Activated CD8-positive, alpha-beta memory T cell treated with anti-CD3 and anti-CD28 coated beads for 1 hour (primary cell): ENCODE measurements around the gene FOXK1.

Experiments
- DNase-seq, 2 donors: peaks; one replicate each; pipeline ENCODE4 v3.0.0-alpha.2; 2020; ENCODE audit warnings: low read depth in 1 of 2; ENCODE audit errors: extremely low read depth in 1 of 2

Gene FOXK1

DNA sequence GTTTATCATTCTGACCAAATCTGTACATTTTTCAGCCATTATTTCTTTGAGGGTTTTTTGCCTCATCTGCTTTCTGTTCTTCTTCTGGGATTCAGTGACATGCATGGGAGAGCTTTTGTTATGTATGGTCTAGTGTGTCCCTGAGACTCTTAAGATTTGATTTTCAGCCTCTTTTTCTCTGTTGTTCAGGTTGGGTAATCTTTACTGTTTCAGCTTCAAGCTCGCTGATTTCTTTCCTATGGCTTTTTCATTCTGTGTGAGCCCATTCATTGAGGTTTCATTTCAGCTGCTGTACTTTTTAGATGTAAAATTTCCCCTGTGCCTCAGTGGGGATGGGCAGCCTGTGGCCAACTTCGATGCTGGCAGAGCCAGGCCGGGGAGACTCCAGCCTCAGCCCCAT is 38.1 kb downstream of the FOXK1 start:
- no peak for DNase-seq

DNA sequence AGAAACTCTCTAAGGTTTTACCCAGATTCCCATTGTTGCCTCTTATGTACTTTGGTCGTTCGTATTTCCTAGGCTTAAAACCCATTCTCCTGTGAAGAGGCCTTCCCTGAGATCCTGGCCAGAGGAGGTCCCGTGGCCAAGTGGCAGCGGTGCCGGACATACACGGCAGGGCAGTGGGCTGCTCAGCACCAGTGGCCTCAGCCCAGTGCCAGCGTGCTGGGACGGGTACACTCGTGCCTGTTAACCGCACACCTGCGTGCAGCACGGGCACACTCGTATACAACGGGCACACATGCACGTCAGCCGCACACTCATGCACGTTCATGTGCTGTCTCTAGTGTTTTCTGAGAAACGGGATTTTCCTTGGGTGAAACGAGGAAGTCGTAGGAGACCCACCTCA is 40.2 kb downstream of the FOXK1 start:
- no peak for DNase-seq

- no peak for DNase-seq
Observed at GRCh38 chr7:4722960-4723630, 41.0 kb downstream of the FOXK1 start.

GRCh38 chr7:4724648-4725013 is 42.5 kb downstream of the FOXK1 start:
- no peak for DNase-seq

DNA sequence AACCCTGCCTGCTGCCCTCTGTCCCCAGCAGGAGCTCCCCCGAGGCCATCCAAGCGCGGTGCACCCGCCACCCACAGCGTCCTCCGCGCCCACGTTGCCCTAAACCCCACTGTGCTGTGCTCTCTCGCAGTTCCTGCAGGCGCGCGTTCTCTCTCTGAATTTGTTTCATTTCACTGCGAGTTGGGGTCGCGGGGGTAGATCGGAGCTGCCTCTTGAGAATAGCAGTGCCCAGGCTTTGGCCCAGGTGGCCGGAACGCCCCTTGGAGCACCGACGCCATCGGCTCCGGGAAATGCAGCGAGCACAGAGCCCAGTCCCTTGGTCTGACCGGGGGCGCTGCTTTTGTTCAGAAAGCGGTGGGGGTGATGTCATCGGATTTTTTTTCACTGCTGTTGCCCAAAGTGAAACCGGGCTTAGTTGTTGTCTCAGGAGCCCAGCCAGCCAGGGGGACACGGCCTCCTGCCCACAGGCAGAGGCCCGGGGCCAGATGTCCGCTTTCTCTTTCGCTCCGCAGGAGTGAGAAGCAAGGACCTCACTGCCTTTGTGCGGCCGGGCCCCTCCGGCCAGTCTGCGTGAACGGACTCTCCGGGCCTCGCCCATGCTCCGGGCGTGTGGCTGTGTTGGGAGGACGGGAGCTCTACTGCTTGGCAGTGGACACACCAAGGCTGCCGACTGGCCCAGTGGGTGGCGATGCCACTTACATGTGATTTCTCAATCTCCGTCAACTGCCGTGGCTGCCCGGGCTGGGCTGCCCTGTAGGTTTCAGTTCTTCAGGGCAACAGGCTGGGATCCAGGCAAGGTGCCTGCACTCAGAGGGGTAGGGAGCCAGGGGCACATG is 43.1 kb downstream of the FOXK1 start:
- DNase-seq, result peak in 1 of 2 donors; percentile 22

GRCh38 chr7:4725850-4726450 is 43.9 kb downstream of the FOXK1 start:
- DNase-seq, result no peak

- no peak for DNase-seq
Observed at GRCh38 chr7:4726566-4726965, 44.5 kb downstream of the FOXK1 start.

DNA sequence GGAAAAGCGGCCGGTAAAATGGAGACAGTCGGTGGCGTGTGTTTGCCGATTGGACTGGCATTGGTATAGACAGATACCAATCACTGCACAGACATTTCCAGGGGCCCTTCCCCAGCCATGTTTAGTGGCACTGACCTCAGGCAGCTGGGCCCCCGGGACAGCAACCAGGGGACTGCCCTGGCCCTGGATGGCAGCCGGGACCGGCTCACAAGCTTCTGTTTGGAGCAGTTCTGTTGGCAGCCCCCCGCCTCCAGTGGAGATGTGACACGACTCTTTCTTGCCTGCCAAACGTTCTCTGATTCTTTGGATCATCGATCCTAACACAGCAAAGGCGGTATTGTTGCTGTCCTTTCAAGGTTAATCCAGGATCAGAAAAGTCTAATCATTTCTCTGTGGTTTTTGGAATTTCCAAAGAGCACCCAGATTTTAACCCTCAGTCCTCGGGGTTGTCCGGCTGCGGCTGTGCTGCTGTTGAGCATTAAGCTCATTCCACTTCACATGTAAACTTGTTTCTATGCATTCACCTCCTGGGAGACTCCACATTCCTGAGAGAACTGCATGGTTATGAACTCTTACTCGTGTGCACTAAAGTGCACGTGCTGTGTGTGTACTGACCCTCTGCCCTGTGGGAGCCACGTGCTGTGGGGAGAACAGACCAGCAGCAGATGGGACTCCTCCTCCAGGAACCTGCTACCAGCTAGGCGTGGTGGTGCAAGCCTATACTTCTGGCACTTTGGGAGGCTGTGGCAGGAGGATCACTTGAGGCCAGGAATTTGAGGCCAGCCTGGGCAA is 46.0 kb downstream of the FOXK1 start:
- DNase-seq, result no peak

DNA sequence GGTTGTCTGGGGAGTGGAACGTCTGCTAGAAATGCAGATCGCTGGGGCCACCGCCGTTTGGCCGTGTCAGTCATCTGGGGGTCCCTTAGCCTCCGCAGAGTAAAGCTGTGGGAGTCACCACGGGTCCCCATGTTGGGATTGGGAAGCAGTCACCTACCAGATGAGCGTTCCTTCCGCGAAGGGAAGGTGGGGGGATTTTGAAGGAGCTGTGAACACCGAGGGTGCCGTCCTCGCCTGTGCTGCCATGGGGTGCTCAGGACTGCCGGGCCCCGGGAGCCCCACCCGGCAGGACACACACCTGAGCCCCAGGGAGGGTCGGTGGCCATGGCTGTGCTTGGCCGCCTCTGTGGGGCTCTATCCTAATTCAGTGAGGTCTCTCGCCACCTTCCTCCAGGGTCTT is 47.2 kb downstream of the FOXK1 start:
- DNase-seq, result no peak

DNA sequence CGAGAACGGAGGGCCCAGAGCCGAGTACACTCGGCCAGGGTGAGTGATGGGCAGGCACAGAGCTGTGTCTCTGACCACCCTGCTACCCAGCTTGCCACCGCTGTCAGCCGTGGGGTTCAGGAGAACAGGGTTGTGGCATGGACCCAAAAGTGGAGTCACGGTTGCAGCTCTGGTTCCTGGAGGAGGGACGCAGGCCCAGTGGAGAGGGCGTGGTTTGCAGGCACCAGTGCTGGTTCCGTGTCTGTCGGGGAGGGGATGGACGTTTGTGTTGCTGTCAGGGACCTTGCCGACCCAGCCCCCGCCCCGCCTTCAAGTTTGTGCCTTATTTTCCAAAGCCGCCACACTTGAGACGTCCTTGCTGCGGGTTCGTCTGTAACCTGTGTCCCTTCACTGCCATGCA is 48.2 kb downstream of the FOXK1 start:
- DNase-seq, result no peak

- no peak for DNase-seq
Observed at GRCh38 chr7:4730971-4731370, 48.9 kb downstream of the FOXK1 start.

DNA sequence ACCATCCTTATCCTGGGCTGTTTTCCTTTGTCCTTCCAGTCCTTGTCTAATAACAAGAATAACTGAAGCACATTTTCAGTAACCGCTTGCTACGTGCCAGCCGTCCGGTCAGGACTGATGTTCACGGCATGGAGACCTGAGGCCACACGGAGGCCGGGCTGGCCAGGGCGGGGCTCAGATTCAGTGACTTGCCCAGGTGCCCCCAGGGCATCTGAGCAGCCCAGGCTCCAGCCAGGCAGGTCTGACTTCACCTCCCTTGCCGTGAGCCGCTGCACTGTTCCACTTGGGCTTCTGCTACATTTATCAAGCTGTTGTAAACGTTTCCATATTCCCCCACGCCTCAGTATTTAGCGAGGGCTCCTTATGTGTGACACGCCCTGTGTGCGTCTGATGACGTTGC is 49.7 kb downstream of the FOXK1 start:
- DNase-seq, result no peak

DNA sequence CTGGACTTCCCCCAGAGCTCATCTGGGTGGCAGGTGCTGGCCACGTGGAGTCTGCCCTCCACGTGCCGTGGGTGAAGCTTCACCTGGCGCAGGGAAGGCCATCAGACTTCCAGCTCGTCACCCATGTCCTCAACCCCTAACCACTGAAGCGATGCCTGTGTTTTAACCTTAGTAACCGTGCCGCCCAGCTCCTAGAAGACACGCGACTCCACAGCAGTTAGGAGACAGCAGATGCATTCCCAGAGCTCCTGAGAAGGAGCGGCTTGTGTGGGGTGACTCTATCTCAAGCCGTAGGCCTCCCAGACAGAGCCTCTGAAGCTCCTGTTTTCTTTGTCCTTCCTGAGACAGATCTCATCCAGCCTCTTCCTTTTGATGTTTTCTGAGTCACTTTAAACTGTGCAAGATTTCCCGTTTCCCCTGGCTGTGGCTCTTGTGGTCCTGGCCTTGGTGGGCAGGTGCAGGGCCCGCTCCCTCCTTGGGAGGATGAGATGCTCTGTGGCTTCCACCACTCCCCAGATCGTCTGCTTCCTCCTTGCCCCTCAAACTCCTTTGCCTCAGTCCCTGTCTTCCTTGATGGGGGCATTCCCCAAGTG is 51.9 kb downstream of the FOXK1 start:
- no peak for DNase-seq

DNA sequence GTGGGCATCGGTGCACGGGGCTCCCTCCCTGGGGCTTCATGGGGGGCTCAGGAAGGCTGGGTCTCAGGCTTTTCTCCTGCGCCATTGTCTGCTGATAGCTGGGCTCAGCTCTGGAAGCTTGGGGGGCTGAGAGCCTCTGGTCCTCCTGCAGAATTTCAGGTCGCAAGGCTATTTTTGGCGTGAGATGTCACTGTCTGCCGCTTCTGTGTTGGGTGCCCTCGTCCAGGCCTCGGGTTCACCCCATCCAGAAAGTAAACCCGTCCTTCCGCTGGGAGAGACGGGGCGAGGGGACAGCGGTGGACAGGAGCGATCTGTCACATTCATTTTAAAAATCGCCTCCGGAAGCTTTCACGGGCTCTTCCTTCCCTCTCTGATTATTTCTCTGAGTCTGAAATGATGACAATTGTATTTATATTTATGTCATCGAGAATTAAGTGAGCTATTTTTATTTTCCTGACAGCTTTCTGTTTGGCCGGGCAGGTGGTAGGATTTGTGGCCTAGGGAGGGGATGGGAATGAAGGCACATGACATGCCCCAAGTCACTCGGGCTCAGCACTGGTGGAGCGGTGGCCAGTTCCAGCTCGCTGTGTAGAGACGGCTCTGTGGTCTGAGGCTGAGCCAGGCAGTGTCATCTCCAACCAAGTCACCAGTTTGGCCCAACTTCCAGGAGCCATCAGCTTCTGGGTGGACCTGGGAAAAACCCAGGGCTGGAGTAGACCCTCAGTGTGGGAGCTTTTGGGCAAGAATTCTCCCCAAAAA is 52.7 kb downstream of the FOXK1 start:
- DNase-seq, result no peak

DNA sequence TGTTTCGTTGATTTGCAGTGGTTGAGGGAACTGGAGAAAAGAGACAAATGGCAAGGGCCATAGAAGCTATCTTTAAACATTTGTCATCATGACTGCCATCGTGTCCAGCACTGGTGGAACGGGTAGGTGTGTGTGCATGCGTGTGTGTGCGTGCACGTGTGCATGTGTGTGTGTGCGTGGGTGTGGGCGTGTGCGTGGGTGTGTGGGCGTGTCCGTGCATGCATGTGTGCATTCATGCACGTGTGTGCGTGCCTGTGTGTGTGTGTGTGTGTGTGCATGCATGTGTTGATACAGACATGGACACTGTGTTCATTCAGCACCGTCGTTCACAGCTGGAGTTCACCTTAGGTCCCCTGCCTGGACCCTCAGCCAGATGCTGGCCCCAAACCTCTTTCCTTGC is 55.2 kb downstream of the FOXK1 start:
- DNase-seq, result no peak

DNA sequence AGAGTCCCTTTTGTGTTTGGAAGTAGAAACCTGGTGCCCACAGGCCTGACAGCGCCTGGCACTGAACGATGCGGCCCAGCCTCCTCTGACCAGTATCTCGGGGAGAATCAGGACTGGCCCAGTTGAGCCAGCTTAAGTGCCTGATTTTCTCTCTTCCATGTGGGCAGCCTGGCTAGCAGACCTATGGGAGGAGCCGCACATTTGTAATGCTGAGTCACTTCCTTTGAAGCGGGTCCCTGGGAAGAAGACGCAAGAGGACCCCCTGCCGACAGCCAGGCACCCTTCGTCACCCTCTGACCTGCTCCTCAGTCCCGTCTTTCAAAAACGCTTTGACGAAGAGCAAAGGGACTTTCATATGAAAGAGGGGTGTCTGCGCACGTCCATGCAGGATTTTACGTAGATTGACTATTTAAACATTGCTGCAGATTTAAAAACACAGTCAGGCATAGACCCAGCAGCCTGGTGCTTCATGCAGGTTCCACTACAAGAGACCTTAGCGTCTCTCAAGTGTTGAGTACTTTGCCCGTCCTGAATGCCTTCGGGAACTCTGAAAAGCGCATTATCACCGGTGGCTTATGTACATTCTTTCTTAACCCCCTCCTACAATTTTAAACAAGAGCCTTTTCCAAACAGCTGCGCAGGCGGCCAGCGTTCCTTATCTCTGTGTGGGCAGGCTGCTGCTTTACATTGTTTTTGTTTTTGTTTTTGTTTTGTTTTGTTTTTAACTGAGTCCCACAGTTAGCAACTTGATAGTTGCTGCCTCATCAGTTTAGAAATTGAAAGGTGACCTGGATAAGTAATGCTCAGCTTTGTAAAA is 56.8 kb downstream of the FOXK1 start:
- DNase-seq, result no peak

DNA sequence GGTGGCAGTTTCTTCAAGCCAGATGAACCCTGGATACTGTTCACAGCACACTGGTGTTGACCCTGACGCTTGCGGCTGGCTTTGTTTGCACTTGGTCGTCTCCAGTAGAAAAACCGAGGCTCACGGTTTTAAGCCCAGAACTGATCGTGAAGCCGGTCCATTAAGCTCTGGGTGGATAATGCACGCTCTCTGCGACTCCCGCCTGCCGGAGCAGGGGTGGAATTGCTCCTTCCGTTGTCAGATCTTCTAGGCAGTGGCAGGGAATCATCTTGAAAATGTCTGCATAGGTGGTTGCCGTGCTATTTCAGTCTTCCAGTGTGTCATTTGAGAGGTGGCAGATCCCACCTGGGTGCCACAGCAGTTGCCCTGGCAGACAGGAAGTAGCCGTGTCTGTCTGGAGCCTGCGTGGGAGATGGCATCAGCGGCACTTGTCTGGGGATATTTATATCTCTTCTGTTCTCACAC is 57.5 kb downstream of the FOXK1 start:
- DNase-seq, result no peak

GRCh38 chr7:4740796-4741195 is 58.7 kb downstream of the FOXK1 start:
- DNase-seq, result no peak

GRCh38 chr7:4742051-4742573 is 60.0 kb downstream of the FOXK1 start:
- no peak for DNase-seq
